D721Med (cell line): ENCODE results near the gene WWC2.

ENCODE experiments used
- DNase-seq: peaks from one replicate; pipeline ENCODE4 v3.0.0; 2011; ENCODE audit warnings: low spot score; ENCODE audit not compliant: insufficient read length
- FAIRE-seq: peaks from 2 replicates; lab custom pipeline; 2011; peaks lifted over from hg19 to GRCh38; lab: Jason Lieb, UNC
- TF ChIP-seq, protein P1 (sequence below): IDR thresholded peaks from 2 replicates; pipeline ENCODE4 v1.5.1; 2012; ENCODE audit warnings: mild to moderate bottlenecking, control low read depth; ENCODE audit not compliant: insufficient read depth; ENCODE audit errors: missing control alignments

The WWC2 gene

DNA sequence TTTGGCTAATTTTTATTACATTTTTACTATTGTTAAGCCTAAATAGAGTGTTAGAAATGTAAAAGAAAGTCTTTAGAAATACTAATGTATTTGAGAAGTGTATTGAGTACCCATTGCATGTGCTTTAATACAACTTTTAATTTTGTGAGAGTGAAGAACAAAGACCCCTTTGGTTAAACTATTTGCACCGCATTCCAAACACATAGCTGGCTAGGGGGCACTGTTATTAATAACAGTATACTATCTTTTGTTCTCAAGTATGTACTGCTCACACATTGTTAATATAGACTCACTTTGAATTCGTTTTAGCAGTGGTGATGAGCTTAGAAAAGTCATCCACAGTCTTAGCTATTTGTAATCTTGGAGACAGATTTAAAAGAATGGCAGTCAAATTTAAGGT is 114.9 kb downstream of the WWC2 start:
- FAIRE-seq (no peak), DNase-seq (no peak)
- TF ChIP-seq, protein P1, sequence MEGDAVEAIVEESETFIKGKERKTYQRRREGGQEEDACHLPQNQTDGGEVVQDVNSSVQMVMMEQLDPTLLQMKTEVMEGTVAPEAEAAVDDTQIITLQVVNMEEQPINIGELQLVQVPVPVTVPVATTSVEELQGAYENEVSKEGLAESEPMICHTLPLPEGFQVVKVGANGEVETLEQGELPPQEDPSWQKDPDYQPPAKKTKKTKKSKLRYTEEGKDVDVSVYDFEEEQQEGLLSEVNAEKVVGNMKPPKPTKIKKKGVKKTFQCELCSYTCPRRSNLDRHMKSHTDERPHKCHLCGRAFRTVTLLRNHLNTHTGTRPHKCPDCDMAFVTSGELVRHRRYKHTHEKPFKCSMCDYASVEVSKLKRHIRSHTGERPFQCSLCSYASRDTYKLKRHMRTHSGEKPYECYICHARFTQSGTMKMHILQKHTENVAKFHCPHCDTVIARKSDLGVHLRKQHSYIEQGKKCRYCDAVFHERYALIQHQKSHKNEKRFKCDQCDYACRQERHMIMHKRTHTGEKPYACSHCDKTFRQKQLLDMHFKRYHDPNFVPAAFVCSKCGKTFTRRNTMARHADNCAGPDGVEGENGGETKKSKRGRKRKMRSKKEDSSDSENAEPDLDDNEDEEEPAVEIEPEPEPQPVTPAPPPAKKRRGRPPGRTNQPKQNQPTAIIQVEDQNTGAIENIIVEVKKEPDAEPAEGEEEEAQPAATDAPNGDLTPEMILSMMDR = no peak

DNA sequence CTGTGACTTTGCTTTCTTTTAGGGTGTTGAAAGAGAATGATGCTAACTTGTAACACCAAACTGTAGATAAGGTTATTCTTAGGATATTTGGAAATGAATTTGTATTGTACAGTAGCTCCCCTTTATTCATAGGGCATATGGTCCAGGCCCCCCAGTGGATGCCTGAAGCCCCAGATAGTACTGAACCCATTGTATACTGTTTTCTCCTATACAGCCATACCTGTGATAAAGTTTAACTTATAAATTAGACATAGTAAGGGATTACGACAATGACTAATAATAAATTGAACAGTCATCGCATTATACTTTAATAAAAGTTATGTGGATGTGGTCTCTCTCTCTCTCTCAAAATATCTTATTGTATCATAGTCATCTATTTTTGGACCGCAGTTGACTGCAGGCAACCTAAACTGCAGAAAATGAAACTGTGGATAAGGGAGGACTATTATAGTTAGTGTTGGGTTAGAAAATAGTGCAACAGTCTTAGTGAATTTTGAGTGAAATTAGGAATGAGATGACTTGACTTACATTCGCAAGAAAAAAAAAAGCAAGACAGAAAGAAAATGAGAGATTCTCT is 115.9 kb downstream of the WWC2 start:
- FAIRE-seq (no peak), DNase-seq (no peak)
- TF ChIP-seq, protein P1 = no peak

DNA sequence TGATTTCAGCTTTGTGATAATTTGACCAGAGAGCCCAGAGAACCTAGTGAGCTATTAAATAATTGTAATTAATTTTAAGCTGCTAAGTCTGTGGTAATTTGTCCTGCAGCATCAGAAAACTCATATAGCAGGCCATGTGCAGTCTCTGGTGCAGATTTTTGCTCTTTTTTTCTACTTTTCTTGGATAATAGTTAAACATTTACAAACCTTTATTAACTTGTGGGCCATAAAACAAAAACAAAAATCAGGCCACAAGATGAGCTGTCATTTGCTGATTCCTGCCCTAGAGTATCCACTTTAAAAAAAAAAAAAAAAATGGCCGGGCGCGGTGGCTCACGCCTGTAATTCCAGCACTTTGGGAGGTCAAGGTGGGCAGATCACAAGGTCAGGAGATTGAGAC is 121.2 kb downstream of the WWC2 start:
- no peak for FAIRE-seq
- TF ChIP-seq, protein P1 = no peak

DNA sequence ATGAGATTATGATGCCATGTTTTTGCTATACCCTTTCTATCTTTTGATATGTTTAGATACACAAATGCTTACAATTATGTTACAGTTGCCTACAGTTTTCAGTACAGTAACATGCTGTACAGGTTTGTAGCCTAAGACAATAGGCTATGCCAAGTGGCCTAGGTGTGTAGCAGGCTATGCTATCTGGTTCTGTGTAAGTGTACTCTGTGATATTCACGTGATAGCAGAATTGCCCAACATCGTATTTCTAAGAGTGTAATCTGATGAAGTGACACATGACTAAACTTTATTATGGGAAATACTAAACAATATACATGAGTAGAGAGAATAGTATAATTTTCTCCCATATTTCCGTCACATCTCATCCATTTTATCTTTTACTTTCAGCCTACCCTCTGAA is 124.0 kb downstream of the WWC2 start:
- FAIRE-seq = no peak
- TF ChIP-seq, protein P1 = no peak
- DNase-seq = no peak

More for the DNA sequence above, 121.2 kb downstream of the WWC2 start:
- DNase-seq = no peak

DNA sequence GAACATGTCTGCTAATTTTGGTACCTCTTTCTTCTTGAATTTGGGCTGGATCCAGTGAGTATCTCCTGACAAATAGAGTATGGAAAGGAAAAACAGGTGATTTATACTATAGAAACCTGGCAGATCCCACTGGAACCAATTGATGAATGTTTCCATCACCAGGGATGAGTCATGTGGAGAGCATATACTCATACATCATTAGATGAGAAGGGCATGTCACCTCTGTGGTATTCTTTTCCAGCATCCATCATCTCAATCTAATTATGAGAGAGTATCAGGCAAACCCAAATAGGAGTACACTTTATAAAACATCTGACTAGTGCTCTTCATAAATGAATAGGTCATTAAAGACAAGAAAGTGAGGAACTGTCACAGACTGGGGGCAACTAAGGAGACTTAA is 130.3 kb downstream of the WWC2 start:
- FAIRE-seq (no peak), DNase-seq (no peak)

DNA sequence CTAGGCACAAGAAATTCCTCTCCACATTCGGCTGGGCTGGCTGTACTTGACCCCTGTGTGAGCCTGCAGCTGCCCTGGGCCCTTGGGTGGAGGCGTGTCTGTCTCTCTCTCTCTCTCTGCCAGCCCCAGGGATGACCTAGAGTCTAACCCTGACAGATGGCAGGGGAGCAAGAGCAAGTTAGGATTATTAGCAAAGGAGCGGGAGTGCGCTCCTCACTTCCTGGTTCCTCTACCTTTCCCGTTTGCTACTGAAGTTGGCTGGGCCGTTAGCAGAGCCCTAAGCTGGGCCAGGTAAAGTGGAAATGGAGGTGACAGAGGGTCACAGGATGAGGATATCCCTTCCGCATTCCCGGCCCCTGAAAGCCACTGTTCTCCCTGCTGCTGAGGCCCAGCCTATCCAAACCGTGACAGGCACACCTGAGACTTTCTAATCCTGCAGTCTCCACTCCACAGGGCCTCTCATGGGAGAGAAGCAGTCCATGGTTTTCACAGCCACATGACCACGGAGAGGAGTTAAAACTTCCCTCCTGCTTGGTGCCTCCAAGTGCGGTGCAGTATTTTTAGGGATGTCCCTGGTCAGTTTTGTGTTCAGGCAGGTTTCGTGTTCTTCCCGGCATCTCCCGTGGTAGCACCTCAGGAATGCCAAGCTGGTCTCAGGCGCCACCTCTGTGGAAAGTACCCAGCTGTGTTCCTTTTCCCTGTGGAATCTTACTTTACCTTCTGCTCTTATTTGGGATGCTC is 141.7 kb downstream of the WWC2 start:
- FAIRE-seq (no peak), DNase-seq (no peak)
- TF ChIP-seq, protein P1 = no peak

More for the DNA sequence above, 130.3 kb downstream of the WWC2 start:
- TF ChIP-seq, protein P1 = no peak

DNA sequence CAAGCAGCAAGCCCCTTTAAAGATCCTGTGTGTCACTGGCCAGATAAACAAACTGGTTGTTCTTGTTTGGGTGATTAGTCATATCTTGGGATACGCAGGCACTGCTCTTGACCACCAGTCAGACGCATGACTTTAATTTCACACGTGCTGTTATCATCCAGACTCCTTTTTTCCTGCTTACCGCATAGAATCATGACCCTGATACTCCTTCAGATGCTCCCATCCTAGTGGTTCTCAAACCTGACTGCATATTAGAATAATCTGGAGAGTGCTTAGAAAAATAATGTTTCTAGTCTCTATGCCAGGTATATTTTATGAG is 142.2 kb downstream of the WWC2 start:
- no peak for DNase-seq
- TF ChIP-seq, protein P1 = no peak
- no peak for FAIRE-seq
